ENCODE measurements around the gene CDCA4.

Gene CDCA4

DNA sequence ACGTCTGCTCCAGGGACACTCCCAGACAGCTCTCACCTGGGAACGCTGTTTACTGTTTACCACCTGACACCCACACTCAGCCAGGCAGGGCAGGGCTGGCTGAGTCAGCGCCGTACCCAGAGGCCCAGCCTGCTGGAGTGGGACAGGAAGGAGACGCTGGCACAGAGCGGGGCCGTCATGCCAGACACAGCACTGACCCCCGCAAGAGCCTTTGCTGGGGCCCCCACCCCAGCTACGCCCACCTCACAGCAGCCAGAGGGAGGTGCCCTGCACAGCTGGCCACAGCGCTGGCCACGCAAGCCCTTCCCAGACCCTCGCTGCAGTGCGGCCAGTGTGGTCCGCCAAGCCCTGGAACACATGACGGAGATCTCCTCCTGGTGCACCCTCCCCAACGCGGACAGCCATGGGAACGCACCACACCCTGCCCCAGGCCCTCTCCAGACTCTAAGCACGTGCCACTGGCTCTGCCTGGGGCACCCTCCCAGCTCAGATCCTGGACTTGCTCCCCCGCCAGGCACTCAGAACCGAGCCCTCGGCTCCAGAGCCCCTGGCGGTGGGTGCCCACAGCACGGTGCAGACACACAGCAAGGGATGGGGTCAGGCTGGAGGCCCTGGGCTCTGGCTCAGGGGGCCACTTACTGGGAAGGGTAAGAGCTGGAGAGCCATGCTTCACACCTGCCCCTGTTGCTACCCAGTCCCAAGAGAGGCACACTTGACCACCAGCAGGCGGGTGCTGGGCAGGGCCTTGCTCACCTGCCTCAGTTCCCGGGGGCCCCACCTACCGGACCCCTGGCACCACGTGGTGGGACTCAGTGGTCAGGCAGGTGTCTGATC, 48.4 kb downstream of the CDCA4 start:
- DNase-seq = no peak

DNA sequence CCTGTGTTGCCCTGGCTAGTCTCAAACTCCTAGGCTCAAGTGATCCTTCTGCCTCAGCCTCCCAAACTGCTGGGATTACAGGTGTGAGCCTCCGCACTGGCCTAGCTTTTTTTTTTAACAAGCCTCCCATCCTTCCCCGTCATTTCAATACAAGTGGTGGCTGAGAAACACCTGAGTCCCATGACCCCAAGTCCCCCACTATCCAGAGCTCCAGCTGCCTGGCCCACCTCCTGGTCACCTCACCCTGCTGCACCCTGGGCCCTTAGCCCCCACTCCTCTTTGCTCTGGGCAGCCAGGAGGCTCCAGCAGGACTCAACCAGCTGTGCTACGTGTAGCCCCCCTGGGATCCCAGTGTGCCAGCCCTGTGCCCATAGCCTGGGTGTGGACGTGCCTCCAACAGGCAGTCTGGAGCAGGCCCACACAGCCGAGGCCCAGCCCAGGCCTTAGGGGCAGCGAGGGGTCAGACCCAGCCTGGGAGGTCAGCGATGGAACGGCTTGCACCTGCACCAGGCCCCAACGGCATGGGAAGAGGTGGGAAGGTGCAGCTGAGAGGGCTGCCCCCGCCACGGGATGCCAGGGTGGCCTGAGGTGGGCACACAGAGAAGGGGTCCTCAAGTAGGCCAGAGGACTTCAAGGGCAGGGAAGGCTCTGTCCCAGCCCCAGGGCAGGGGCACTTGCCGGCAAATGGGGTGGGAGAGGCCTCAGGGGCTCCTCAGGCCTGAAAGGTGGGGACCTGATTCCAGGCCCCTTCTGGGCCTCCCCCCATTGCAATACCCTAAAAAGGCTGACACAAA, 49.2 kb downstream of the CDCA4 start:
- no peak for DNase-seq

DNA sequence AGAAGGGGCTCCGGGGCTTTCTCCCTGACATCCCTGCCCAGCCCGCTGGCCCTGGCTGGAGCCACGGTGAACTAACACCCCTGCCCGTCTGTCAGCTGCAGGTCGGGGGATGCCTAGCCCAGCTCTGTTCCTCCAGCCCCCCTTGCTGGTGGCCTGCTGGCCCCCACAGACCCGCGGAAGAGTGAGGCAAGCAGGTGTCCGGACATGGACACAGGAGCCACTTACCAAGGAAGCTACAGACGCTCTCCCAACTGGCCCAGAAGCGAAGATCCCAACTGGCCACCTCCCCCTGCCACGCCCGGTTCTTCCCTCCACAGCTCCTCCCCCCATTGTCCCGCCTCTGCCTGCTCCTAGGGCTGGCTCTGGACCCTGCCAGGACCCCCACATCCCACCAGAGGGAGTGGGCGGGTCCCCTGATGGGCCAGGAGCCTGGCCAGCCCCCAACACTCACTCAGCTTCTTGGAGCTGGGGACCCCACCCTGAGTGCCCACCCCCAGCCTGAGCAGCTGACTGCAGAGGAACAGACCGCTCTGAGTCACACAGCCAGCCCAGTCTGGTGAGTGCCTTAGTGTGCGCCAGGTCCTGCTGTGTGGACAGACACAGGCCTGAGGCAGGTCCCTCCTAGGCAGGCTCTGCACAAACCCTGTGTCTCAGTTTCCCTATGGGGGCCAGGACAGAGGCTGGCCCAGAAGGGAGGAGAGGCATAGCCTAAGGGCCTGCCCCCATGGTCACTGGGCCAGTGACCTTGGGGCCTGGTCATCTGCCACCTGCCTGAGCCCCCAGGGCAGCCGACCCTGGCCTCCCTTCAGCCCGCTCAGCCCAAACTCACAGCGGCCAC, 50.4 kb downstream of the CDCA4 start:
- no peak for DNase-seq

DNA sequence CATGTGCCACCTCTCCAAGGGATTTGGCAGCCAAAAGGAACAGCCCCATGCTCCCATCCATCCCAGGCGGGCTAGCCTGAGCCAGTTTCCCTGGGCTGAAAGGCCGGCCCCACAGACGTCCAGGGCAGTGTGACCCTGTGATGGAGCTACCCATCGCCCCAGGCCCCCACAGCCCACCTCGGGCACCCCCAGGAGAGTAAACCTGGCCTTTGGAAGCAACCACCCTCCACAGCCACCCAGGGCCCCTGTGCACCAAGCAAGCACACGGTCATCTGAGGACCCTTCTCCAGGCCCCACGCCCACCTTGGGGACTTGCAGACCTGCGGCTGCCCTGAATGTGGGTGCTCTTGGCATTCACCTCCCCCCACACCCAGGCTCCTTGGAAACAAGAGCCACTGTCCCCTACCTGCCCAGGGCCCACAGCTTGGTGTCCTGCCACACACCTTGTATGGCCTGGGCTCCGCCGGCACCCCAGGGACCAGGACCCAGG, 51.1 kb downstream of the CDCA4 start:
- no peak for DNase-seq

DNA sequence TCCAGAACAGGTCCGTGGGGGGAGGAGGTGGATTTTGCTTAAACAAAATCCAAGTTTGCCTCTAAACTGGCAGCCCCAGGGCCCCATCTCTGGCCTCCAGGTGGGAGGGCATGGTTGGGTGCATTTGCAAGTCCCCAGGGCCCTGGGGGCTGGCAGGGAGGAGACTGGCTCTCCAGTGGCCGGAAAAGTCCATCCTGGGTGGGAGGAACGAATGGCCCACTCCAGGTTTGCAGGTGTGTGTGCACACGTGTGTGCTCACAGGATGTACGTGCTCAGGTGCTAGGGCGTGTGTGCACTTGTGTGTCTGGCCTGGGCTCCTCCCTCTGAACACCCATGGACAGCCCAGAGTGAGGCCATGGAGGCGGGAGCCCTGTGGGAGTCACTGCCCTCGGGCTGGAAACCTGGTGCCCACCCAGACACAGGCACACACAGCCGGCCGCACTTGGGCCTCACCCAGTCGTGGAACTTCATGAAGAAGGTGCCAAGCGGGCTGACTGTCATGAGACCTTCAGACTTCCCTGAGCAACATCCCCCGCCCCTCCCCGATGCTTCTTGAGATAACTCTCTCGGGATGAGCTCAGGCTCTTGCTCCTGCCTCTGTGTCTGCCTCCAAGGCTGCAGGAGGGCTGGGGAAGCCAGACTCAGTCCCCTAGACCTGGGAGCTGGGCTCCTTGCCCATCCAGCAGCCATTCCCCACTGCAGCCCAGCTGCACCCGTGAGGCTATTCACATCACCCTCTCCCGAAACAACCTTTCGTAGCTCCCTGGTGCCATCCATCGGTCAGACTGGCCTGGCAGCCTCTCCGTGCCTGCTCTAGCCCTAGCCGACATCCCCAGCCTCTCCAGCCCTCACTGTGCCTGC, 52.1 kb downstream of the CDCA4 start:
- DNase-seq = no peak

DNA sequence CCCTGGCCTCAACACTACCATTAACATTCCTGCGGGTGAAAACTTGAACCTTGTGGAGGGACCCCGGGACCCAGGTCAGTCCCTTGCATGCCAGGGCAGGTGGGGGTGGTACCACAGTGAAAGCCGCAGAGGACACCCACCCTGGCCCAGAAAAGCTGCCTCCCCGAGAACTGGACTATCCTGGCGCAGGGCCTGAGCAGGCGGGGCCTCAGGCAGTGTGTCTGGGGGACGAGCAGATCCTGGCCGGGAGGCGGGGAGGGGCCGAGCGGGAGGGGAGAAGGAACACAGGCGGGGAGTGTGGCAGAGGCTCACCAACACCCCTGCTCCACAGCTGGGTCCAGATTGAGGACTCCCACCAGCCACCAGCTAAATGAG, 52.7 kb downstream of the CDCA4 start:
- DNase-seq = no peak

DNA sequence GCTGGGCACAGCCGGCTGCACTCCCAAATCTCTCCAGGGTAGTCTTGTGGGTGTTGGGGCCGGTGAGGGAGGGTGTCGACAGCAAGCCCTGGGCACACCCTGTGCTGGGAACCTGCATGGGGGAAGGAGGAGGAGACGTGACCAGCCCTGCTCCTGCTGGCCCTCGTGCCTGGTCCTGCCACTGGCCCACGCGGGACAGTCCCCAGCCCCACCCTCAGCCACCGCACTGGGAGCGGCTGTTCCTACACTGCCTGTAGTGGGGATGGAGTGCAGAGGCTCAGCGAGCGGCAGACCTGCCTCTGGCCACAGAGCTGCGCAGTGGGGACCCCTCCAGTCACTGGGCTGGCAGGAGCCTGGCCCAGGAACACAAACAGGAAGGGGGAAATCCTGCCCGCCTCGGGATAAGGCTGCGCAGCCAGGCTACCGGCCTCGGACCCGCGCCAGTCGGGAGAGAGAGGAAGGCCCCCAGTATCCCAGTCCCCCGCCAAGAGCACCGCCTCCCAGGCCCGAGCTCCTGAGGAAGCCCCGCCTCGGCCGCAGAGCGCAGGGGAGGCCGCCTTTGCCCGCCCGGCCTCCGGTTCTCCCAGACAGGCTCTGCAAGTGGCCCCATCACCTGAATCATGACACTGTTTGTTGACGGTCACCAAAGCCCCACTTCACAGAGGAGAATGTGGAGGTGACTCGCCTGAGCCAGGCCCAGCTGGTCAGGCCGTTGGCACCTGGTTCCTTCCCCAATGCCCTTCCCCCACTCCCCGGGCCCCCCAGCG, 53.3 kb downstream of the CDCA4 start:
- DNase-seq = no peak

DNA sequence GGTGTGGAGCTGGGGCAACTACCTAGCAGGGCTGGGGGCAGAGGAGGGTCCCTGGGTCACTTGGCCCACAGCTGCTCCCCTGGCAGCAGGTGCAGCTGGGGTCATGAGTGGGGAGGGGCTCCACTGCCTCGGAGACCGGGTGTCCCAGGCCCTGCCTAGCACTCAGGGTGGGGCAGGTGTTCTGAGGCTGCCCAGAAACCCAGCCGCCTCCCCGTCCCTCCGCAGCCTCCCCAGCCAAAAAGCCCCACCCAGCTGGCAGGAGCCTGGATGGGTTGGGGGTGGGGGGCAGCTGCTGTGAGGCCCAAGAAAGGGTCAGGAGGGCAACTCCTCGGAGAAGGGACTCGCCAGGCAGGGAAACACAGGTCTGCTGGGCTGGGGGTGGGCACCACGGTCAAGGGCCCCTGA, 53.9 kb downstream of the CDCA4 start:
- no peak for DNase-seq

DNA sequence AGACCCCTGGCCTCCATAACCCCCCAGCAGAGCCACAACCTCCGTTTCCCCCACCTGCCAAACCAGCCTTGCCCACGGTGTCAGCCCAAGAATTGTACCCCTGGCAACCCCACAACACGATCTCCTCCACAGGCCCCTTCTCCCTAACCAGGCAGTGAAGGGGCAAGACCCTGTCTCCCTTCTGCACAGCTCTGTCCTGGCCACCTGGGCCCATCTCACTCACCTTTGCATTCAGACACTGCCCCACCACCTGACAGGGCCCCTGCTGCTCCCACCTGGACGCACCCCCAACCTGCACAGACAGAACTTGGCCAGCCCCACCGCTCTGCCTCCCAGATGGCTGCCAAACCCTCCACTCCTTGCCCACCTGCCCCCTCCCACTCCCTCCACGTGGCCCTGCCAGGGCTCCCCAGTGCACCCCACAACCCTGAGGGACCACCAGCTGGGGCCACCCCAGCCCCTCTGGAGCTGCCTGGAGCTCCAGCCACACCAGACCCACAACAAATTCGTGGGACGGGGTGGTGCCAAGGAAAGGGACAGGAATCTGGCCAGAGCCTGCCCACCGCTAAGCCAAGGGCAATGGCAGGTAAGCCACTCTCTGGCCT, 54.5 kb downstream of the CDCA4 start:
- no peak for DNase-seq

DNA sequence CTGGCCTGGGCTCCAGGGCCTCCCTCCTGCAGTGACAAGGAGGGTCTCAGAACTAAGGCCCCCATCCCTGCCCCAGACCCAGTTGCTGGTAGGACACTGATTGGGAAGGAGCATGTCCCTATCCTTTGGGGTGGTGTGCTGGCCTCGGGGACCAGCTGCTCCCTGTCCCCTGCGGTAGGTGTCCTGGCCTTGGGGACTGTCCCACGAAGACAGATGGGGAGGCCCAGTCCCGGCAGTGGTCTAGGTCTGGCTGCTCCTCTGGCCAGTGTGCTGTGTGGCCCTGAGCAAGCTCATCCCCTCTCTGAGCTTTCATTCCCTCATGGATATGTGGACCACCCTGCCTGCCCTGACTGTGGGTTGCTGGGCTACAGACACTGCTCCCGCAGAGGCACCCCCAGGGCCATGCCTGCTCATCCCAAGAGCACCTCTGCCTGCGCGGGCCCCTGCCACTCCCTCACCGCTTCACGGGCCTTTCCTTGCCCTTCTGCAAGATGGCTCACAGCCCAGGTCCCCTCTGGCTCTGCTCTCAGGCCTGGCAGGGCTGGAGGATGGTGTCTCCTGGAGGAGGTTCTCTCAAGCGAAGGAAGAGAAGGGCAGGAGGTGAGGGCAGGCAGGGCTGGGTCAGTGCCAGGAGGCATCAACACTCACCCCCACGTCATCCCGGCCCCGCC, 55.2 kb downstream of the CDCA4 start:
- DNase-seq = no peak

DNA sequence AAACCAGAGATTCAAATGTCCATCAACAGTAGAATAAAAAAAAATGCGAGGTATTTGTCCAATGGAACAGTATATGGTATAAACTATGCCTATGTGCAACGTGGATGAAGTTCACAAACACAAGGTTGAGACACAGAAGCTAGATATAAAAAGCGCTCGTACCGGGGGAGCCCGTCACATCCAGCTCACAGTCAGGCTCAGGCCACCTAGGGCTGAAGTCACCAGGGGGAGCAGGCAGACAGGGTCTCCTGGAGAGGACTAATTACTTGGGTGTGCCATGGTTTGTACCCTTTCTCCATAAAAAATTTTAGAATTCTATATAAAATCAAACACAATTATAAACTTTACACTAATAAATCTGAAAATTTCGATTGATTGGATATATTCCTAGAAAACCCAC, 56.3 kb downstream of the CDCA4 start:
- DNase-seq = no peak

Measured in activated effector memory CD4-positive, alpha-beta T cell treated with Interleukin-2 at 50 U/mL for 16 hours (primary cell).